RWPE2 (cell line): ENCODE data around the gene SLC25A39.
A peak's percentile ranks its signal among the peaks of the same experiment; 100 is the strongest.

ENCODE experiments used
- ATAC-seq: fragments of 200-7000 bp; cut with Tn5 transposase; 3 replicates; pipeline ENCODE4 v1.9.1; 2021; ENCODE audit warnings: low read depth
- DNase-seq: peaks from one replicate; pipeline ENCODE4 v3.0.0-alpha.2; 2020; ENCODE audit warnings: low spot score
- H3K27ac ChIP-seq: fragments of 450-650 bp; 2 replicates; pipeline ENCODE4 v1.5.1; 2017; ENCODE audit warnings: mild to moderate bottlenecking; ENCODE audit not compliant: poor library complexity, severe bottlenecking
- H3K27me3 ChIP-seq: fragments of 250-450 bp; sonication (Bioruptor Pico); 2 replicates; pipeline ENCODE4 v1.5.1; 2021; ENCODE audit warnings: mild to moderate bottlenecking, moderate library complexity; ENCODE audit not compliant: insufficient read depth, poor library complexity, severe bottlenecking
- H3K36me3 ChIP-seq: fragments of 250-450 bp; sonication (Bioruptor Pico); 2 replicates; pipeline ENCODE4 v1.5.1; 2020; ENCODE audit warnings: low read depth, mild to moderate bottlenecking, moderate library complexity
- H3K4me1 ChIP-seq: fragments of 250-450 bp; sonication (Bioruptor Pico); 2 replicates; pipeline ENCODE4 v1.5.1; 2021; ENCODE audit warnings: mild to moderate bottlenecking, moderate library complexity; ENCODE audit not compliant: insufficient read depth, poor library complexity, severe bottlenecking
- H3K4me3 ChIP-seq: fragments of 250-450 bp; sonication (Bioruptor Pico); 2 replicates; pipeline ENCODE4 v1.5.1; 2021; ENCODE audit warnings: mild to moderate bottlenecking, moderate library complexity; ENCODE audit not compliant: severe bottlenecking
- H3K9me3 ChIP-seq: fragments of 250-450 bp; sonication (Bioruptor Pico); 2 replicates; pipeline ENCODE4 v1.5.1; 2021; ENCODE audit warnings: mild to moderate bottlenecking, moderate library complexity; ENCODE audit not compliant: severe bottlenecking
- TF ChIP-seq, protein P1 (sequence below): fragments of 450-650 bp; IDR thresholded peaks from one replicate; pipeline ENCODE4 v1.5.1; 2017; ENCODE audit warnings: mild to moderate bottlenecking, moderate library complexity; ENCODE audit not compliant: poor library complexity, severe bottlenecking

SLC25A39 gene

DNA sequence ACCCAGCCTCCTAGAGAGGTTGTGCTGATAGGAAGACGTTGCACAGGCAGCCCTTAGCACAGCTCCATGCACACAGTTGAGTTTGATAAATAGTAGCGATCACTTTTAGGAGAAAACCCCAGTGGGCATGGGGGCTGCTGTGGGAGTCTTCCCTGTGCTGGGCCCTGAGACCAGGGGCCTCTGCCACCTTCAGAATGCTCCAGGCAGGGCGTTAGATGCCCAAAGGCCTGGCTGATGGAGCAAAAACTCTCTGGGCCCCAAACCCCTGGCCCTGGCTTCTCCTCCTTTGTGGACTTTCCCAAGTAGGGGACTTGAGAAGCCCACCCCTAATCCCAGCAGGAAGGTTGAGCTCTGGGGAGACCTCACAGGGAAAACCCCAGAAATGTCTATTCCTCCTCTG is 42.4 kb downstream of the SLC25A39 start:
- Histone ChIP-seq H3K27me3 (no peaks in the 10 kb centered on the region), H3K9me3 (no peaks in the 10 kb centered on the region), H3K36me3 (no peaks in the 10 kb centered on the region), H3K4me3 (no peak overlapping the region), H3K4me1 (peaks cover 6% of the 10 kb centered on the region), H3K27ac (no peak overlapping the region)
- ATAC-seq (no peak), DNase-seq (no peak)
- TF ChIP-seq, protein P1, sequence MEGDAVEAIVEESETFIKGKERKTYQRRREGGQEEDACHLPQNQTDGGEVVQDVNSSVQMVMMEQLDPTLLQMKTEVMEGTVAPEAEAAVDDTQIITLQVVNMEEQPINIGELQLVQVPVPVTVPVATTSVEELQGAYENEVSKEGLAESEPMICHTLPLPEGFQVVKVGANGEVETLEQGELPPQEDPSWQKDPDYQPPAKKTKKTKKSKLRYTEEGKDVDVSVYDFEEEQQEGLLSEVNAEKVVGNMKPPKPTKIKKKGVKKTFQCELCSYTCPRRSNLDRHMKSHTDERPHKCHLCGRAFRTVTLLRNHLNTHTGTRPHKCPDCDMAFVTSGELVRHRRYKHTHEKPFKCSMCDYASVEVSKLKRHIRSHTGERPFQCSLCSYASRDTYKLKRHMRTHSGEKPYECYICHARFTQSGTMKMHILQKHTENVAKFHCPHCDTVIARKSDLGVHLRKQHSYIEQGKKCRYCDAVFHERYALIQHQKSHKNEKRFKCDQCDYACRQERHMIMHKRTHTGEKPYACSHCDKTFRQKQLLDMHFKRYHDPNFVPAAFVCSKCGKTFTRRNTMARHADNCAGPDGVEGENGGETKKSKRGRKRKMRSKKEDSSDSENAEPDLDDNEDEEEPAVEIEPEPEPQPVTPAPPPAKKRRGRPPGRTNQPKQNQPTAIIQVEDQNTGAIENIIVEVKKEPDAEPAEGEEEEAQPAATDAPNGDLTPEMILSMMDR, result no peak

DNA sequence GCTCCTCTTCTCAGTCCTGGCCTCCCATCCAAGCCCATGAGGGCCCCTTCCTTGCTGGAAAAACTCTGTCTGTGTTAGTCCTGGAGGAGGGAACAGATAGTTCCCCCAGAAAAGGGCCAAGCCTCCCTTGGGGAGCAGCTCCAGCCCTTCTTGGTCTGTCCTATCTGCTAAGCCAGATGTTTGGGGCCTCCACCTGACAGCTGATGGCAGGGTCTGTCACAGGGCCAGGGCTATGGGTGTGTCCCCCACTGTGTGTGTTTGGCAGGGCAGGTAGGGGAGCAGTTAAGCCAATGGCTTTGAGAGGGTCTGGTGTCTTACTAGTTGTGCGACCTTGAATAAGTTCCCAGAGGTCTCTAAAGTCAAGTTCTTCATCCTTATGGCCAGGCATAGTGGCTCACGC is 43.1 kb downstream of the SLC25A39 start:
- no peak overlapping the region for H3K4me3 ChIP-seq
- no peaks in the 10 kb centered on the region for H3K27me3 ChIP-seq
- no peak overlapping the region for H3K27ac ChIP-seq
- DNase-seq, result no peak
- TF ChIP-seq, protein P1, result no peak
- no peaks in the 10 kb centered on the region for H3K36me3 ChIP-seq
- no peaks in the 10 kb centered on the region for H3K9me3 ChIP-seq
- peaks cover 6% of the 10 kb centered on the region for H3K4me1 ChIP-seq
- ATAC-seq, result no peak

DNA sequence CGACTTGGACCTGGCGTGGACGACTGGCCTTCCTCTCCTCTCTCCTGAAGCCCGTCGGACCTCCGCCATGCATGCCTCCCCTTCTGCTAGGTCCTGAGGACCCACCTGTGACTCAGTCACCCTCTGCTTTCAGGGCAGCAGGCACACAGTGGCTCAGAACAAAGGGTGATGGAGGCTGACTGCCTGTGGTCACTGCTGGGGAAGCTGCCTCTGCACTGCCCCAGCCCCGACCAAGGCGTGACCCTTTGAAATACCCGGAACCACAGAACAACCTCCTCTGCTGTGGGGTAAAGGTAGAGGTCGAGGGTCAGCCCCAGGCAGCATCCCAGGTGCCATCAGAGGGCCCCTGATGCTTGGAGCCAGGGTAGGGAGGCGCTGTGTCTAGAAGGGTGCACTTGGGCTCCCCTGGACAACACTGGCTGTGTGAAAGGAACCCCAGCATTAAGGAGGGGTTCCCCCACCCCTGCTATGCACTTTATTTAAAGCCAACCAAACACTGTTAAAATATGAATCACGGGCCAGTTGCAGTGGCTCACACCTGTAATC is 44.2 kb downstream of the SLC25A39 start:
- H3K9me3 ChIP-seq, result no peaks in the 10 kb centered on the region
- no peaks in the 10 kb centered on the region for H3K27me3 ChIP-seq
- H3K36me3 ChIP-seq, result no peaks in the 10 kb centered on the region
- H3K4me3 ChIP-seq, result no peak overlapping the region
- peaks cover 6% of the 10 kb centered on the region for H3K4me1 ChIP-seq
- TF ChIP-seq, protein P1, result no peak
- no peak overlapping the region for H3K27ac ChIP-seq
- ATAC-seq (peak; percentile 9; the same call in 1 of the 3 replicates), DNase-seq (no peak)

DNA sequence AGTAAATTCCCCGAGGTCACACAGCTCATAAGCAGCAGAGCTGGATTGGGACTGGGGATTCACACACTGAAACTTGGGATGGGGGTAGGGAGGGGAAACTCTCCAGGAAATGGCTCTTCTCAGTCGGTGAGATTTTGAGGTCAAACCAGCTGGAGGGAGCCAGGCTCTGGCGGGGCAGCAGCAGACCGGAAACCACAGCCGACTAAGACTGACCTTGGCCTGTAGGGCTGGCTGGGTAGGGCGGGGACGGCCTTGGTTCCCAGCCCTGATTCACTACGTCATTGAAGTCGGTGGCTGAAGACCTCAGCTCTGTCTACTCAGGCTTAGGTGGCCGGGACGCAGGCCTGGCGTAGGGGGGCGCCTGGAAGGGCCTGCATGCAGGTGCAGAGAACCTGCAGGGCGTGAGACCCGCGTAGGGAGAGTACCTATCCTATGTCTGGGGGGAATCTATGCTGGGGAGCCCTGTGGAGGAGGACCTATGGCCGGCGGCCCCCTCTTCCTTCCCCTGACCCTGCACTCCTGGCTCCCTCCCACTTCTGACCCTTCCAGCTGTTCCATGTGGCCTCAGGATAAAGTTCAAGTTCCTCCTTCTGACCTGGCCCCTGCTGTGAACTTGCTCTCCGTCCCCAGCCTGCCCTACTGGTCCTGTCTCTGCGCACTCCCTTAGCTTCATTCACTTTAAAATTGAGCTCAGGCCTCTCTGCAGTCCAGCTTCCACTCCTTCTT is 44.8 kb downstream of the SLC25A39 start:
- Histone ChIP-seq H3K9me3 (no peaks in the 10 kb centered on the region), H3K4me3 (no peak overlapping the region), H3K27ac (no peak overlapping the region), H3K36me3 (no peaks in the 10 kb centered on the region), H3K27me3 (no peaks in the 10 kb centered on the region), H3K4me1 (peaks cover 6% of the 10 kb centered on the region)
- TF ChIP-seq, protein P1, result no peak
- DNase-seq (no peak), ATAC-seq (peak; percentile 63)

DNA sequence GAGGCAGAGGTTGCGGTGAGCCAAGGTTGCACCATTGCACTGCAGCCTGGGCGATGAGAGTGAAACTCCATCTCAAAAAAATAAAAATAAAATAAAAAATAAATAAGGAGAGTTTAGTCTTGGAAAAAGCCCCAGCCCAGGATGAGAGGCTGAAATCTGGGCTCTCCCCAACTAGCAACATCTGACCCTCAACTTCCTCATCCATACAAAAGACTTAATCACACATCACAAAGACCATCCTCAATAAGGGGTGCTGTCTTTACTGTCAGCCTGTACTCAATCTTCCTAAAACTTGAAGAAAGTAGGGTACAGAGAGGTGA is 45.3 kb downstream of the SLC25A39 start:
- DNase-seq, result no peak
- no peak overlapping the region for H3K4me3 ChIP-seq

More for the DNA sequence above, 45.3 kb downstream of the SLC25A39 start:
- no peak for ATAC-seq
- no peaks in the 10 kb centered on the region for H3K36me3 ChIP-seq
- no peaks in the 10 kb centered on the region for H3K27me3 ChIP-seq
- H3K9me3 ChIP-seq, result no peaks in the 10 kb centered on the region
- H3K27ac ChIP-seq, result no peak overlapping the region
- H3K4me1 ChIP-seq, result peaks cover 6% of the 10 kb centered on the region
- TF ChIP-seq, protein P1, result no peak
